Smooth muscle cell (in vitro differentiated cells): ENCODE results near the gene GDA. TPM values are rescaled to one million over a fixed set of nuclear protein-coding genes. Genes with fewer than 3 reads are reported as not detected.

ENCODE experiments used
- DNase-seq: peaks from one replicate; lab custom pipeline; 2025; ENCODE audit not compliant: unreplicated experiment; lab: John Stamatoyannopoulos, UW
- H2AFZ ChIP-seq: fragments of 200-600 bp; sonication (generic); 2 replicates; pipeline ENCODE4 v1.6.0; 2016; ENCODE audit warnings: antibody characterized with exemption, low read depth, mild to moderate bottlenecking
- H3F3A ChIP-seq: fragments of 200-600 bp; sonication (generic); 2 replicates; pipeline ENCODE4 v1.6.0; 2017; ENCODE audit warnings: antibody characterized with exemption, low read depth
- H3K27ac ChIP-seq: fragments of 200-600 bp; sonication (generic); 2 replicates; pipeline ENCODE4 v1.5.1; 2016; ENCODE audit warnings: low read depth, mild to moderate bottlenecking
- H3K27me3 ChIP-seq: fragments of 200-600 bp; sonication (generic); 2 replicates; pipeline ENCODE4 v1.6.1; 2016; ENCODE audit warnings: low read depth, mild to moderate bottlenecking
- H3K36me3 ChIP-seq: fragments of 200-600 bp; sonication (generic); 2 replicates; pipeline ENCODE4 v1.5.1; 2016; ENCODE audit warnings: low read depth
- H3K4me1 ChIP-seq: fragments of 200-600 bp; sonication (generic); 2 replicates; pipeline ENCODE4 v1.5.1; 2016; ENCODE audit warnings: low read depth
- H3K4me2 ChIP-seq: fragments of 200-600 bp; sonication (generic); 2 replicates; pipeline ENCODE4 v1.6.0; 2016; ENCODE audit warnings: mild to moderate bottlenecking
- H3K4me3 ChIP-seq: fragments of 200-600 bp; sonication (generic); 2 replicates; pipeline ENCODE4 v1.5.1; 2016; ENCODE audit warnings: mild to moderate bottlenecking
- H3K79me2 ChIP-seq: fragments of 200-600 bp; sonication (generic); 2 replicates; pipeline ENCODE4 v1.6.0; 2016; ENCODE audit warnings: low read depth, mild to moderate bottlenecking
- H3K9ac ChIP-seq: fragments of 200-600 bp; sonication (generic); 2 replicates; pipeline ENCODE4 v1.6.0; 2016; ENCODE audit warnings: low read depth
- H3K9me3 ChIP-seq: fragments of 200-600 bp; sonication (generic); replicated peaks from 2 replicates; pipeline ENCODE4 v1.5.1; 2016; ENCODE audit warnings: low read depth
- H4K20me1 ChIP-seq: fragments of 200-600 bp; sonication (generic); 2 replicates; pipeline ENCODE4 v1.6.0; 2016; ENCODE audit warnings: low read depth
- WGBS: methylation state at CpG from one replicate; pipeline ENCODE4 v1.1.7; 2016; ENCODE audit warnings: low lambda C conversion rate; 5-methylcytosine and 5-hydroxymethylcytosine counted together
- polyA plus RNA-seq: library from polyadenylated mRNA; unstranded; fragments of >200 nt; fragmentation: Nextera tagmentation; extraction: Ambion mirVana; gene quantifications from 2 replicates; pipeline ENCODE4 v1.2.1, GENCODE V29; 2016
- total RNA-seq: library from RNA; depleted of rRNA; stranded (reverse); fragments of >200 nt; gene quantifications from 2 replicates; pipeline ENCODE4 v1.2.3, GENCODE V29; 2014
- TF ChIP-seq, protein P1 (sequence below): fragments of 200-600 bp; sonication (generic); IDR thresholded peaks from 2 replicates; pipeline ENCODE4 v1.5.1; 2017; ENCODE audit warnings: borderline replicate concordance, mild to moderate bottlenecking, antibody characterized with exemption; ENCODE audit not compliant: insufficient read depth, poor library complexity, severe bottlenecking

Gene GDA
- total and polyA plus RNA-seq, 2 experiments from 2014 or later: 1.4 to 10.3 TPM

DNA sequence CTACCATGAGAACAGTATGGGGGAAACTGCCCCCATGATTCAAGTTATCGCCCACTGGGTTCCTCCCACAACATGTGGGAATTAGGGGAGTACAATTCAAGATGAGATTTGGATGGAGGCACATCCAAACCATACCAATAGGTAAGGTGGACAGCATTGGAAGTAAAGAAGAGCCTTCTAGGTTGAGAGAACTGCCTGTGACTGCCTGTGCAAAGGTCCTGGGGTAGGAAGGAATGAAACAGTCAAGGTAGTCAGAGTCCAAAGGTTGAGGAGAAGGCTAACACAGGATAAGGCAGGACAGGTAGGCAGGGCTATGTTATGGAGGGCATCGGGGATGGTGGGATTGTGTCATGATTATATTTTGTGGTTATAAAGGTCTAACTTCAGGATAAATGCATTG lies 6.1 kb downstream of the GDA start:
- Histone ChIP-seq H3K9ac (no peak overlapping the region), H2AFZ (no peak overlapping the region), H3F3A (no peaks in the 10 kb centered on the region), H3K4me3 (no peak overlapping the region), H3K27ac (no peak overlapping the region), H3K27me3 (peaks cover 11% of the 10 kb centered on the region), H3K36me3 (no peaks in the 10 kb centered on the region), H3K4me2 (no peak overlapping the region), H3K79me2 (no peaks in the 10 kb centered on the region), H3K4me1 (no peaks in the 10 kb centered on the region), H4K20me1 (no peaks in the 10 kb centered on the region), H3K9me3 (no peaks in the 10 kb centered on the region)
- no peak for DNase-seq
- TF ChIP-seq, protein P1, sequence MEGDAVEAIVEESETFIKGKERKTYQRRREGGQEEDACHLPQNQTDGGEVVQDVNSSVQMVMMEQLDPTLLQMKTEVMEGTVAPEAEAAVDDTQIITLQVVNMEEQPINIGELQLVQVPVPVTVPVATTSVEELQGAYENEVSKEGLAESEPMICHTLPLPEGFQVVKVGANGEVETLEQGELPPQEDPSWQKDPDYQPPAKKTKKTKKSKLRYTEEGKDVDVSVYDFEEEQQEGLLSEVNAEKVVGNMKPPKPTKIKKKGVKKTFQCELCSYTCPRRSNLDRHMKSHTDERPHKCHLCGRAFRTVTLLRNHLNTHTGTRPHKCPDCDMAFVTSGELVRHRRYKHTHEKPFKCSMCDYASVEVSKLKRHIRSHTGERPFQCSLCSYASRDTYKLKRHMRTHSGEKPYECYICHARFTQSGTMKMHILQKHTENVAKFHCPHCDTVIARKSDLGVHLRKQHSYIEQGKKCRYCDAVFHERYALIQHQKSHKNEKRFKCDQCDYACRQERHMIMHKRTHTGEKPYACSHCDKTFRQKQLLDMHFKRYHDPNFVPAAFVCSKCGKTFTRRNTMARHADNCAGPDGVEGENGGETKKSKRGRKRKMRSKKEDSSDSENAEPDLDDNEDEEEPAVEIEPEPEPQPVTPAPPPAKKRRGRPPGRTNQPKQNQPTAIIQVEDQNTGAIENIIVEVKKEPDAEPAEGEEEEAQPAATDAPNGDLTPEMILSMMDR: no peak
- WGBS: 88% methylated on average over 2 of the region's 2 CpGs

DNA sequence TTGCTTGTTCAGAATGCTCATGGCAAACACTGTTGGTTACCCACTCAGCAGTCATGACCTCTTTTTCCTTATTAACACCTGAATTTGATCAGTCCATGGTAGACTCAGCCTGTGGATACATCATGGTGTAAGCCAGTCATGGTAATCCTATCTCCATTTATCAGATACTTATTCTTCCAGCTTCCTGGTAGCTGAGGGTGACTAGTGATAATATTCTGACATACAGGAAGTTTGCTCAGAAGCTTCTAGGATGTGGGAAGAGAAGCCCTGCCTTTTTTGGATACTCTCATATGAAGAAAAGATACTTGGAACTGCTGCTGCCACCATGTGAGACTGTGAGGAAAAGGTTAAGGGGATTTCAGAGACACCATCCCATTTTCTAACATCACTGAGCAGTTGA lies 7.3 kb downstream of the GDA start:
- Histone ChIP-seq H3F3A (no peaks in the 10 kb centered on the region), H3K9me3 (no peaks in the 10 kb centered on the region), H3K9ac (no peak overlapping the region), H3K27ac (no peak overlapping the region), H2AFZ (no peak overlapping the region), H4K20me1 (no peaks in the 10 kb centered on the region), H3K79me2 (no peaks in the 10 kb centered on the region), H3K4me2 (no peak overlapping the region), H3K4me3 (no peak overlapping the region), H3K36me3 (no peaks in the 10 kb centered on the region), H3K27me3 (no peaks in the 10 kb centered on the region), H3K4me1 (no peaks in the 10 kb centered on the region)
- TF ChIP-seq, protein P1: no peak
- DNase-seq: no peak

DNA sequence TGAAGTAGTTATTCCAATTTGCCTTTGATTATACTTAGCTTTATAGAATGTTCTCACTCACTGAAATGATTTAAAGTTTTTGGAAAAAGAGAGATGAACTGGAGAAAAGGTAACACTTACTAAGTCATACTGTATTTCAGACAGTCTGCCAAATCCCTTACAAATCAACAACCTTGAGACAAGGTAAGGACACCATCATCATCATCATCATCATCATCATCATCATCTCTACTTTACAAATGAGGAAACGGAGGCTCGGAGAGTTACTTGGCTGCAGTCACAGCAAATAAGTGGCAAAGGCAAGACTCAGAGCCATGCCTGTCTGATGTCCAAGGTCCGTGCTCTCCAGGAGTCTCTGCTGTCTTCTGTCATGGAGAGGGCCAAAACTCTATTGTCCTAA lies 9.4 kb downstream of the GDA start:
- no peak for DNase-seq
- Histone ChIP-seq H3F3A (no peaks in the 10 kb centered on the region), H3K27me3 (no peaks in the 10 kb centered on the region), H3K36me3 (no peaks in the 10 kb centered on the region), H3K4me2 (no peak overlapping the region), H3K79me2 (no peaks in the 10 kb centered on the region), H3K9me3 (no peaks in the 10 kb centered on the region), H4K20me1 (no peaks in the 10 kb centered on the region), H3K4me1 (no peaks in the 10 kb centered on the region), H3K9ac (no peak overlapping the region), H2AFZ (no peak overlapping the region), H3K4me3 (no peak overlapping the region), H3K27ac (no peak overlapping the region)
- 88% methylated on average over 3 of the region's 3 CpGs for WGBS
- TF ChIP-seq, protein P1: no peak

DNA sequence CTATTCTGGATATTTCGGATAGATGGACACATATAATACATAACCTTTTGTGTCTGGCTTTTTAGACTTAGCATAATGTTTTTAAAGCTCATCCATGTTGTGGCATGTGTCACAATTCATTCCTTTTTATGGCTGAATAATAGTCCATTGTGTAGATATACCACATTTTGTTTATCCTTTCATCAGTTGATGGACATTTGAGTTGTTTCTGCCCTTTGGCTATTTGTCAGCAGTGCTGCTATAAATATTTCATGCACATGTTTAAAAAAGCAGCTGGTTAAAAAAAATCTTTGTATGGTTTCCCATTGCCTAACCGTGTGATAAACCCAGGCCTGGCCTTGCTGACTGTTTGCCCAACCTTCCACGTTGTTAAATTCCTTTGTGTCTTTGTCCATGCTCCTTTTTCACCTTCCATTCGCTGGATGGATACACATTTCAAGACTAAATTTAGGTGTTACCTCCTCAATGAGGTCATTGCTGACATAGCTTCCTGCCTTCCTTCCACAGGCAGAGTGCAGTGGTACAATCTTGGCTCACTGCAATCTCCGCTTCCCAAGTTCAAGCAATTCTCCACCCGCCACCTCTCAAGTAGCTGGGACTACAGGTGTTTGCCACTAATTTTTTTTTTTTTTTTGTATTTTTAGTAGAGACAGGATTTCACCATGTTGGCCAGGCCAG lies 11.3 kb downstream of the GDA start:
- no peaks in the 10 kb centered on the region for H4K20me1 ChIP-seq
- no peak for DNase-seq
- H2AFZ ChIP-seq: no peak overlapping the region
- TF ChIP-seq, protein P1: no peak
- H3K4me3 ChIP-seq: no peak overlapping the region
- no peak overlapping the region for H3K4me2 ChIP-seq
- H3F3A ChIP-seq: no peaks in the 10 kb centered on the region
- H3K27ac ChIP-seq: no peak overlapping the region
- no peaks in the 10 kb centered on the region for H3K79me2 ChIP-seq
- H3K9me3 ChIP-seq: no peaks in the 10 kb centered on the region
- H3K27me3 ChIP-seq: no peaks in the 10 kb centered on the region
- no peaks in the 10 kb centered on the region for H3K4me1 ChIP-seq
- 85% methylated on average over 6 of the region's 6 CpGs for WGBS
- no peaks in the 10 kb centered on the region for H3K36me3 ChIP-seq
- no peak overlapping the region for H3K9ac ChIP-seq
